Measurements from ENCODE around the gene ZNF827.

Gene ZNF827

GRCh38 chr4:145730026-145730425, 208.6 kb downstream of the ZNF827 start:
- no peak for TF ChIP-seq EZH2phosphoT487 (IDR thresholded peaks at IDR 0.05; ENCODE audit: borderline replicate concordance, low read length)
- TF ChIP-seq, protein P1, sequence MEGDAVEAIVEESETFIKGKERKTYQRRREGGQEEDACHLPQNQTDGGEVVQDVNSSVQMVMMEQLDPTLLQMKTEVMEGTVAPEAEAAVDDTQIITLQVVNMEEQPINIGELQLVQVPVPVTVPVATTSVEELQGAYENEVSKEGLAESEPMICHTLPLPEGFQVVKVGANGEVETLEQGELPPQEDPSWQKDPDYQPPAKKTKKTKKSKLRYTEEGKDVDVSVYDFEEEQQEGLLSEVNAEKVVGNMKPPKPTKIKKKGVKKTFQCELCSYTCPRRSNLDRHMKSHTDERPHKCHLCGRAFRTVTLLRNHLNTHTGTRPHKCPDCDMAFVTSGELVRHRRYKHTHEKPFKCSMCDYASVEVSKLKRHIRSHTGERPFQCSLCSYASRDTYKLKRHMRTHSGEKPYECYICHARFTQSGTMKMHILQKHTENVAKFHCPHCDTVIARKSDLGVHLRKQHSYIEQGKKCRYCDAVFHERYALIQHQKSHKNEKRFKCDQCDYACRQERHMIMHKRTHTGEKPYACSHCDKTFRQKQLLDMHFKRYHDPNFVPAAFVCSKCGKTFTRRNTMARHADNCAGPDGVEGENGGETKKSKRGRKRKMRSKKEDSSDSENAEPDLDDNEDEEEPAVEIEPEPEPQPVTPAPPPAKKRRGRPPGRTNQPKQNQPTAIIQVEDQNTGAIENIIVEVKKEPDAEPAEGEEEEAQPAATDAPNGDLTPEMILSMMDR (IDR thresholded peaks at IDR 0.05; ENCODE audit: low read depth, low read length, poor library complexity, severe bottlenecking) = no peak
- Histone ChIP-seq H4K20me1 (ENCODE audit: control insufficient read depth, insufficient read depth, low read depth, low read length) (no peaks in the 10 kb centered on the region), H3K4me1 (ENCODE audit: control insufficient read depth, low read length) (peaks cover 9% of the 10 kb centered on the region; the same call in 1 of the 2 replicates), H3K27ac (ENCODE audit: low read depth, low read length) (no peak overlapping the region), H3K9me2 (replicated peaks; ENCODE audit: control insufficient read depth, low read length) (no peaks in the 10 kb centered on the region), H3K4me3 (ENCODE audit: low read length) (no peak overlapping the region), H3K9me3 (ENCODE audit: control insufficient read depth, insufficient read depth, low read length) (no peaks in the 10 kb centered on the region), H3K27me3 (ENCODE audit: control insufficient read depth, low read length) (peaks cover 25% of the 10 kb centered on the region), H3K36me3 (ENCODE audit: control insufficient read depth, low read length) (no peaks in the 10 kb centered on the region), H3F3A (ENCODE audit: control insufficient read depth, insufficient read depth) (no peaks in the 10 kb centered on the region), H3K4me2 (ENCODE audit: low read length) (no peak overlapping the region), H3K79me2 (ENCODE audit: control insufficient read depth, low read length) (no peaks in the 10 kb centered on the region)

DNA sequence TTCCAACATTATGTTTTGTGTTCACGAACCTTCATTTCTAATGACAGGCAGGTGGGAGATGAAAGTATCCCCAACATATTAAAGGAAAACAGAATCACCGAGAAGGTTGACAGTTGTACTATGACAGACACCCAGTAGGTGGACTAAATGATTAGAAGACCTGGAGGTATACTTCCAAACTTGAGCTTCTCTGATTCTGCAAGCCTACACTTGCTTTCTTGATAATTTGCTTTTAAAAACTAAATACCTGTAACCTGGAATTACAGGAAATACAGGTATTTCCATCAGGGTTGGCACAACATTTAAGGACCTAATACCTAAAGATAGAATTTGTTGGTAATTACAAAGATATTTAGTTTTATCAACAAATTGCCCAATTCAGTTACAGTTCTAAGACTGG, 215.3 kb downstream of the ZNF827 start:
- peaks cover 4% of the 10 kb centered on the region; the same call in 1 of the 2 replicates for H3K27me3 ChIP-seq (ENCODE audit: control insufficient read depth, low read length)
- no peaks in the 10 kb centered on the region for H3K4me1 ChIP-seq (ENCODE audit: control insufficient read depth, low read length)
- no peaks in the 10 kb centered on the region for H4K20me1 ChIP-seq (ENCODE audit: control insufficient read depth, insufficient read depth, low read depth, low read length)
- H3K36me3 ChIP-seq (ENCODE audit: control insufficient read depth, low read length) = no peaks in the 10 kb centered on the region
- no peak for TF ChIP-seq EZH2phosphoT487 (IDR thresholded peaks at IDR 0.05; ENCODE audit: borderline replicate concordance, low read length)
- TF ChIP-seq, protein P1 (IDR thresholded peaks at IDR 0.05; ENCODE audit: low read depth, low read length, poor library complexity, severe bottlenecking) = no peak
- no peaks in the 10 kb centered on the region for H3K9me2 ChIP-seq (replicated peaks; ENCODE audit: control insufficient read depth, low read length)
- H3K4me2 ChIP-seq (ENCODE audit: low read length) = no peak overlapping the region
- H3K79me2 ChIP-seq (ENCODE audit: control insufficient read depth, low read length) = no peaks in the 10 kb centered on the region
- no peak overlapping the region for H3K4me3 ChIP-seq (ENCODE audit: low read length)
- no peaks in the 10 kb centered on the region for H3K9me3 ChIP-seq (ENCODE audit: control insufficient read depth, insufficient read depth, low read length)
- H3K27ac ChIP-seq (ENCODE audit: low read depth, low read length) = no peak overlapping the region
- no peaks in the 10 kb centered on the region for H3F3A ChIP-seq (ENCODE audit: control insufficient read depth, insufficient read depth)

DNA sequence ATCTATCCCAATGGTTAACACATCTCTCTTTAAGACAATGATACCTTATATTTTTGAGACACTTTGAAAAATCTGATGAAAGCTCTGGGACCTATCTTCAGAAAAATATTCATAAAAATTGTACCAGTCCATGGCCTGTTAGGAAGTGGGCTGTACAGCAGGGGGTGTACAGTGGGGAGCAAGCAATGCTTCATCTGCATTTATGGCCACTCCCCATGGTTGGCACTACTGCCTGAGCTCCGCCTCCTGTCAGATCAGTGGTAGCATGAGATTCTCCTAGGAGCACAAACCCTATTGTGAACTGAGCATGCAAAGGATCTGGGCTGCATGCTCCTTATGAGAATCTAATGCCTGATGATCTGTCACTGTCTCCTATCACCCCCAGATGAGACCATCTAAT, 216.1 kb downstream of the ZNF827 start:
- Histone ChIP-seq H3K27ac (ENCODE audit: low read depth, low read length) (no peak overlapping the region), H3K36me3 (ENCODE audit: control insufficient read depth, low read length) (no peaks in the 10 kb centered on the region), H3F3A (ENCODE audit: control insufficient read depth, insufficient read depth) (no peaks in the 10 kb centered on the region), H3K4me1 (ENCODE audit: control insufficient read depth, low read length) (no peaks in the 10 kb centered on the region), H3K27me3 (ENCODE audit: control insufficient read depth, low read length) (peaks cover 4% of the 10 kb centered on the region), H3K4me3 (ENCODE audit: low read length) (no peak overlapping the region), H3K79me2 (ENCODE audit: control insufficient read depth, low read length) (no peaks in the 10 kb centered on the region), H4K20me1 (ENCODE audit: control insufficient read depth, insufficient read depth, low read depth, low read length) (no peaks in the 10 kb centered on the region), H3K9me3 (ENCODE audit: control insufficient read depth, insufficient read depth, low read length) (no peaks in the 10 kb centered on the region), H3K4me2 (ENCODE audit: low read length) (no peak overlapping the region), H3K9me2 (replicated peaks; ENCODE audit: control insufficient read depth, low read length) (no peaks in the 10 kb centered on the region)
- no peak for TF ChIP-seq EZH2phosphoT487 (IDR thresholded peaks at IDR 0.05; ENCODE audit: borderline replicate concordance, low read length)
- TF ChIP-seq, protein P1 (IDR thresholded peaks at IDR 0.05; ENCODE audit: low read depth, low read length, poor library complexity, severe bottlenecking) = no peak
